Stimulated activated naive CD4-positive, alpha-beta T cell (primary cell): Measurements from ENCODE around the gene ENAH.
"Not testable (repeated sequence)": the region's sequence is repeated elsewhere in the genome, so short reads cannot be mapped to it uniquely, and the experiment has no call there.

Experiments used
- DNase-seq, 6 experiments: peaks; one replicate each; lab custom pipeline; 2025; lab: John Stamatoyannopoulos, UW

ENAH gene

GRCh38 chr1:225644666-225645065 lies 8.3 kb downstream of the ENAH start:
- no peak for DNase-seq

- no peak for DNase-seq
Measured at GRCh38 chr1:225642177-225642576, 10.7 kb downstream of the ENAH start.

DNA sequence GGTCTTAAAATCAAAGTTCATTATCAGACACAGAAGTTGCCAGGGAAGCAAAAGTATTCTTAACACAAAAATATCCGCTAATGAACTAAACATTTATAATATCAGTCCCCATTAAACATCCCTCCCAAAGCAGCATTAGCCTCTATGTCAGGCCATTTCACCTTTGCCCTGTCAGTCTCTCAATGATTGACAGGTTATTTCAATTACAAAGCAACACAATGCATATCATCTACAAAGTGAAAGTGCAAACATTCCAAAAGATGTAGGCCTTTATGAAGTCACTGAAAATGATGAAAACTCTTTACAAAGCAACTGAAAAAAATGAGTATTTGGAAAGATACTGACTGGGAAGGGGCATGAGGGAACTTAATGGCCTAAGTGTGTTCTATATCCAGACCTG lies 14.1 kb downstream of the ENAH start:
- DNase-seq: no peak

DNA sequence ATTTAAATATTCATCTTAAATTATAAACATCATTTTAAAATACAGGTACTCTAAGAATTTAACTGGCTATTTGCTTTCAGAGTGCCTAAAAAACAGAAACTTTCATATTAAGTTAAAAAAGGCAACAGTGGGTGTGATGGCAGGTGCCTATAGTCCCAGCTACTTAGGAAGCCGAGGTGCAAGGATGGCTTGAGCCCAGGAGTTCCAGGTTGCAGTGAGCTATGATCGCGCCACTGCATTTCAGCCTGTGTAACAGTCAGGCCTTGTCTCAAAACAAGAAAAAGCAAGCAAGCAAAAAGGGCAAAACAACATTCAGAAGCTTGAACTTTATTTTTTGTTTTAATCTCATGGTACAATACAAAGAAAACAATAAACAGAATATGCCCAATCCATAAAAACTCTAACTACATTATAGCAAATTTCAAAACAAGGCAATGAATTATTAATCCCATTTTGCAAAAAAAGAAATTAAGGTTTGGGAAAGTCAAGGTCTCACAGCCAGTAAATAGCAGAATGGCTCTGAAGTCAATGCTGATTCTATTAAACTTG lies 15.2 kb downstream of the ENAH start:
- DNase-seq: no peak

GRCh38 chr1:225636992-225637391 lies 15.9 kb downstream of the ENAH start:
- not testable (repeated sequence) for DNase-seq

- no peak for DNase-seq
Measured at GRCh38 chr1:225635649-225636048, 17.3 kb downstream of the ENAH start.

DNA sequence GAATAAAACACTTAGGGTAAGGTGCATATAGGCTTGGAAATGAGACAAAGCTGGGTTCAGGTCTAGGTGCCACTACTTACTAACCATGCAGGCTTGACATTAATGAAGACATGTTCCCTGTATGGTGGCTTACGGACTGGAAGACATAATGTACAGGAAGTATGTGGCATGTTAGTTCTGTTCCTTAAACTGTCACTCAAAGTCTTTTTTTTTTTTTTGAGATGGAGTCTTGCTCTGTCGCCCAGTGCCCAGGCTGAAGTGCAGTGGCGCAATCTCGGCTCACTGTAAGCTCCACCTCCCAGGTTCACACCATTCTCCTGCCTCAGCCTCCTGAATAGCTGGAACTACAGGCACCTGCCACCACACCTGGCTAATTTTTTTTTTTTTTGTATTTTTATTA lies 20.1 kb downstream of the ENAH start:
- not testable (repeated sequence) for DNase-seq

- no peak for DNase-seq
Measured at GRCh38 chr1:225631021-225631663, 21.8 kb downstream of the ENAH start.

DNA sequence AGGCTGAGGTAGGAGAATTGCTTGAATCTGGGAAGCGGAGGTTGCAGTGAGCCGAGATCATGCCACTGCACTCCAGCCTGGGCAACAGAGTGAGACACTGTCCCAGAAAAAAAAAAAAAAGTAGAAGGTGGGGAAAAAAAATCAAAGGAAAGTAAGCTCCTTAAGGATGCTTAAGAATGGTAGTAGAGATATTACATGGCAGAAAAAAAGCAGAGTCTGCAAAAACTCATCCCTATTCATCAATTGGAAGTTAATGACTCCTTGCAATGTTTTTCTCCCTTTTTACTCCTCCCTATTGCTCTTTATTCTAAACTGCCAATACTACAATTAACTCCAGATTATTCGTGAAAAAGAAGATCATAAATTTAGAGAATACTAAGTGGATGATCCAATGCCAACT lies 23.4 kb downstream of the ENAH start:
- no peak for DNase-seq

GRCh38 chr1:225628794-225629193 lies 24.1 kb downstream of the ENAH start:
- DNase-seq: not testable (repeated sequence)

DNA sequence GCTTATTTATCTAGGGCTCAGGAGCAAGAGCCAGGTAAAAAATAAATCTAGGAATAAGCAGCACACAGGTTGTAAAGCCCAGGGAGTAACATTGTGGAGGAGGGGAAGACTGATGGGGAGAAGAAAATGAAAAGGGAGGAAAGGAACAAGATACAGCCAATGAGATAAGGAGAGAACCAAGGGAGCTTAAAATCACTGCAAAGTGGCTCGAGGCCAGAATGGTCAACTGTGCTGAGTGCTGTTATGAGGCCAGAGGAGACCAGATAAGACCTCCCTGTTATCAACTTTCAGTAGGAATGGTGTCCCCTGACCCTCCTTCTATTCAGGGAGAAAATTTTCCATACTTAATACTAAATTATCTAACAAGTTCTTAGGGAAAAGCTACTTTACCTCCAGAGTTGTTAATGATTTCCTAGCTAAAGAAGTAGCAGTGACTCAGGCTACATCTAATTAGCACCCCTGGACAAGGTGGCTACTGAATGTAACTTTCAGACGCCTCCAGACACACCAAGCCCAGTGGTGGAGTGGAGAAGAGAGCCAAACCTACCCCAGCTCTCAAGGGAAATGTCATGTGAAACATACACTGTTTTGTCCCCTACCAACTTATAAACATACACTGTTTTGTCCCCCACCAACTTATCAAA lies 25.5 kb downstream of the ENAH start:
- DNase-seq: no peak

- no peak for DNase-seq
Measured at GRCh38 chr1:225626698-225627097, 26.2 kb downstream of the ENAH start.

GRCh38 chr1:225617956-225618355 lies 35.0 kb downstream of the ENAH start:
- DNase-seq: no peak

GRCh38 chr1:225617479-225617878 lies 35.4 kb downstream of the ENAH start:
- DNase-seq: no peak

- not testable (repeated sequence) for DNase-seq
Measured at GRCh38 chr1:225615403-225615790, 37.5 kb downstream of the ENAH start.

GRCh38 chr1:225613006-225613405 lies 39.9 kb downstream of the ENAH start:
- no peak for DNase-seq

DNA sequence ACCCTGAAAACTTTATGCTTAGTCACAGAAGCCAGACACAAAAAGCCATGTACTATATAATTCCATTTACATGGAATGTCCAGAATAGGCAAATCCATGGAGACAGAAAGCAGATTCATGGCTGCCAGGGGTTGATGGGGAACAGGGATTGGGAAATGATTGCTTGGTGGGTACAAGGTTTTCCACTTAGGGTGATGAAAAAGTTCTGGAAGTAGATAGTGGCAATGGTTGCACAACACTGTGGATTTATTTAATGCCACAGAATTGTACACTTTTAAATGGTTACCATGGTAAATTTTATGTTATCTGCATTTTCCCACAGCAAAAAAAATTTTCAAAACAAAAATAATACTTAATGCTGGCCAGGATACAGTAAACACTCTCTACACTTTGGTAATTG lies 40.6 kb downstream of the ENAH start:
- DNase-seq: no peak

DNA sequence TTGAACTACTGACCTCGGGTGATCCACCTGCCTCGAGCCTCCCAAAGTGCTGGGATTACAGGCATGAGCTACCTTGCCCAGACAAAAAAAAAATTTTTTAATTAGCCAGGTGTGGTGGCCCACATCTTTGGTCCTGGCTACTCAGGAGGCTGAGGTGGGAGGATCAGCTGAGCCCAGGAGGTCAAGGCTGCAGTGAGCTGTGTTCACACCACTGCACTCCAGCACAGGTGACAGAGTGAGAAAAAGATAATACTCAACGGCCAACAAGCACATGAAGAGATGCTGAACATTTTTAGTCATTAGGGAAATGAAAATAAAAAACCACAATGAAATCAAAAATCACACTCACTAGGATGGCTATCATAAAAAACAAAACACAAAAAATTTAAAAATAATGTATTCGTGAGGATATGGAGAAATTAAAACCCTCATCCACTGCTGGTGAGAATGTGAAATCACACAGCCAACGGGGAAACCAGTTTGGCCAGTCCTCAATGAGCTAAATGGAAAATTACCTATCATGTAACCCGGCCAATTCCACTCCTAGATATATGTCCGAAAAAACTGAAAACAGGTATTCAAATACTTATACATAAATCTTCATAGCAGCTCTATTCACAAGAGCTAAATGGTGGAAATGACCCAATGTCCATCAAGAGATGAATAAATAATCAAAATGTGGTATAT lies 41.2 kb downstream of the ENAH start:
- DNase-seq: no peak

DNA sequence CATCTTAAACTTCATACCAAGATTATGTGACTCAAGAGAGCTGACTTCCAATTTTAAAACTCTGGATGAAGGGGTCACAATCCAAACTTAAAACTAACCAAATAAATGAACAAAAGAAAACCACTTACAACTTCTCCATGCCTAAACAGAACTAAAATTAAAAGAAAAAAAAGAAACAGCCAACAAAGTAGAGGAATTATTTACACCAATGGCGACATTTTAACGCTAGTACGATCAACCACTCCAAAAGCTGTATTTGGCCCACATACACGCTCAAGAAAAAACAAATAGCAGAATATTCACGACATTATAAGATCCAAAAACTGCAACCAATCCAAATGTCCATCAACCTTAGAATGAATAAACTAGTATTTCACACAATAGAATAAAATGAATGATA lies 42.4 kb downstream of the ENAH start:
- no peak for DNase-seq

DNA sequence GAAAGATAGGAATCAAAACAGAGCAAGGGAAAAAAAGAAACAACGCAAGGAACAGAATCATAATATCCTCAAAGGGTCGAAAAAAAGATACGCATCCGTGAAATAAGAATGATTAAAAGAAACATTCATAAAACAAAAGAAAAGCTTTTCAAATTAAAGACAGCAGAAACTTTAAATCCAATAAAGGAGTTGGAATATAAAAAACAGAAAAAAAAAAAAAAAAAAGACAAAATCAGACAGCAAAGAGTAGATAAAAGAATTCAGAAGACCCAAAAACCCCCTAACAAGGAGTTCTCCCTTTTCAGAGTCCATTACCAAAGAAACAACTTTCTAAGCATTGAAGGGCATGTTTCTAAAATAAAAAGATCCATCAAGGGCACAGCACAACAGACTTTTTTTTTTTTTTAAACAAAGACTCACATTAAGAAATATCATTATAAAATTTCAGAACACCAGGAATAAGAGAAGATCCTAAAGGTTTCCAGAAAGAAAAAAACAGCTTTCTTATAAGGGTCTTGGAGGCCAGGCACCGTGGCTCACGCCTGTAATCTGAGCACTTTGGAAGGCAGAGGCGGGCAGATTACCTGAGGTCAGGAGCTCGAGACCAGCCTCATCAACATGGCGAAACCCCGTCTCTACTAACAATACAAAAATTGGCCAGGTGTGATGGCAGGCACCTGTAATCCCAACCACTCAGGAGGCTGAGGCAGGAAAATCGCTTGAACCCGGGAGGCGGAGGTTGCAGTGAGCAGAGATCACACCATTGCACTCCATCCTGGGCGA lies 44.7 kb downstream of the ENAH start:
- DNase-seq: no peak

- no peak for DNase-seq
Measured at GRCh38 chr1:225607355-225607754, 45.6 kb downstream of the ENAH start.
